OCI-LY3 (cell line): ENCODE data around the gene GRIFIN.

Experiments
- CTCF ChIP-seq: fragments of 200-600, 300-600 bp; sonication (generic); IDR thresholded peaks from 2 replicates; pipeline ENCODE4 v1.5.1; 2014; ENCODE audit warnings: antibody characterized with exemption, low read length, low read depth
- EZH2phosphoT487 ChIP-seq: fragments of 200-600 bp; shearing (Covaris generic); IDR thresholded peaks from 2 replicates; pipeline ENCODE4 v1.6.1; 2018; ENCODE audit warnings: antibody characterized with exemption, mixed run types, low read depth

- TF ChIP-seq CTCF = no peak
- no peak for TF ChIP-seq EZH2phosphoT487
Observed at GRCh38 chr7:2497500-2498336, 21.5 kb upstream of the GRIFIN start.
